Aorta (tissue), 5 donors: ENCODE data around the gene NPAS4. TPM values are rescaled to one million over a fixed set of nuclear protein-coding genes. Genes with fewer than 3 reads are reported as not detected.
"Not testable (repeated sequence)": the region's sequence is repeated elsewhere in the genome, so short reads cannot be mapped to it uniquely, and the experiment has no call there.

Experiments used
- ATAC-seq: fragments of 200-7000 bp; cut with Tn5 transposase; one replicate; pipeline ENCODE4 v1.9.1; 2022; ENCODE audit warnings: moderate library complexity; ENCODE audit not compliant: low FRiP score
- DNase-seq, 2 donors: peaks; one replicate each; pipeline ENCODE4 v3.0.0-alpha.2; 2020
- H3K27ac ChIP-seq, 2 donors: one replicate each; pipeline ENCODE4 v1.5.1; 2013; ENCODE audit warnings: low read length in 2 of 2, mild to moderate bottlenecking in 2 of 2, moderate library complexity in 2 of 2, control low read depth in 1 of 2, inconsistent platforms in 1 of 2, low read depth in 1 of 2
- H3K27me3 ChIP-seq, 2 donors: one replicate each; pipeline ENCODE4 v1.6.1; 2013; ENCODE audit warnings: control low read depth in 1 of 2, low read length in 1 of 2, mild to moderate bottlenecking in 1 of 2, moderate library complexity in 1 of 2; ENCODE audit not compliant: insufficient read depth in 2 of 2, control insufficient read depth in 1 of 2
- H3K36me3 ChIP-seq, 2 donors: one replicate each; pipeline ENCODE4 v1.6.1; 2013; ENCODE audit warnings: control low read depth in 1 of 2, low read length in 1 of 2, mild to moderate bottlenecking in 1 of 2; ENCODE audit not compliant: insufficient read depth in 2 of 2, control insufficient read depth in 1 of 2
- H3K4me1 ChIP-seq, 2 donors: one replicate each; pipeline ENCODE4 v1.6.1; 2013; ENCODE audit warnings: low read length in 2 of 2, control low read depth in 1 of 2, mild to moderate bottlenecking in 1 of 2, moderate library complexity in 1 of 2; ENCODE audit not compliant: insufficient read depth in 2 of 2, control insufficient read depth in 1 of 2
- H3K4me3 ChIP-seq, 2 donors: one replicate each; pipeline ENCODE4 v1.5.1; 2013; ENCODE audit warnings: low read length in 2 of 2, control low read depth in 1 of 2, mild to moderate bottlenecking in 1 of 2
- H3K9me3 ChIP-seq: one replicate; pipeline ENCODE4 v1.6.1; 2013; ENCODE audit warnings: mild to moderate bottlenecking, low read length; ENCODE audit not compliant: control insufficient read depth
- WGBS, 2 donors: extraction: QIAGEN DNeasy Blood & Tissue Kit; methylation state at CpG; one replicate each; pipeline ENCODE4 v1.1.7; 2013; 5-methylcytosine and 5-hydroxymethylcytosine counted together
- intact Hi-C, 2 donors: fragments of 100-400 bp; cut with DNase I; formaldehyde crosslinking; loops; one replicate each; pipeline versions ENCODE4 v1.14.2 to v1.15.0; 2022
- polyA plus RNA-seq, 2 donors: library from polyadenylated mRNA; stranded (reverse); fragments of 200-250 nt; gene quantifications; one replicate each; pipeline ENCODE4 v1.2.3, GENCODE V29; 2013
- total RNA-seq, 2 donors: library from RNA; stranded (reverse); fragmentation: NEBNext Ultra II Directional; extraction: Animal tissue kit (Norgen Biotek cat#: 25700); gene quantifications; one replicate each; pipeline ENCODE4 v1.2.1, GENCODE V29; 2021
- donor health status: healthy with polysubstance abuse.
- donor health status: Bipolar disorder and iron deficiency.
- donor health status: DM: no; HTN: no; CAD: no.
- donor health status: DM: no; HTN: no; CAD: no.
- donor health status: DM: yes; HTN: yes; CAD: no.

The NPAS4 gene
- total and polyA plus RNA-seq, 4 donors = 0.54 to 7.0 (median 2.5) TPM; not detected in 1

DNA sequence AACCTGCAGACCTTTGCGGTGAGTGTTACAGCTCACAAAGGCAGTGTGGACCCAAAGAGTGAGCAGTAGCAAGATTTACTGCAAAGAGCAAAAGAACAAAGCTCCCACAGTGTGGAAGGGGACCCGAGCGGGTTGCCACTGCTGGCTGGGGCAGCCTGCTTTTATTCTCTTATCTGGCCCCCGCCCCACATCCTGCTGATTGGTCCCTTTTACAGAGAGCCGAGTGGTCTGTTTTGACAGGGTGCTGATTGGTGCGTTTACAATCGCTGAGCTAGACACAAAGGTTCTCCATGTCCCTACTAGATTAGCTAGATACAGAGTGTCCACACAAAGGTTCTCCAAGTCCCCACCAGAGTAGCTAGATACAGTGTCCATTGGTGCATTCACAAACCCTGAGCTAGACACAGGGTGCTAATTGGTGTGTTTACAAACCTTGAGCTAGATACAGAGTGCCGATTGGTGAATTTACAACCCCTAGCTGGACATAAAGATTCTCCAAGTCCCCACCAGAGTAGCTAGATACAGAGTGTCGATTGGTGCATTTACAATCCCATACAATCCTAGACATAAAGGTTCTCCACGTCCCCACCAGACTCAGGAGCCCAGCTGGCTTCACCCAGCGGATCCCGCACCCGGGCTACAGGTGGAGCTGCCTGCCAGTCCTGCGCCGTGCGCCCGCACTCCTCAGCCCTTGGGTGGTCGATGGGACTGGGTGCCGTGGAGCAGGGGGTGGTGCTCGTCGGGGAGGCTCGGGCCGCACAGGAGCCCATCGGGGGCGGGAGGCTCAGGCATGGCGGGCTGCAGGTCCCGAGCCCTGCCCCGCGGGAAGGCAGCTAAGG, 19.5 kb downstream of the NPAS4 start:
- H3K9me3 ChIP-seq, H3K27ac ChIP-seq, H3K27me3 ChIP-seq, H3K36me3 ChIP-seq, ATAC-seq, H3K4me3 ChIP-seq, H3K4me1 ChIP-seq, DNase-seq: not testable (repeated sequence)
- intact Hi-C loops = loop anchor here (5.0 kb wide), 1 partner anchor 33 kb away; no protein-coding TSS in a partner anchor
- 79 to 88% methylated on average over 28 to 29 of the region's 29 CpGs for WGBS, 2 donors

DNA sequence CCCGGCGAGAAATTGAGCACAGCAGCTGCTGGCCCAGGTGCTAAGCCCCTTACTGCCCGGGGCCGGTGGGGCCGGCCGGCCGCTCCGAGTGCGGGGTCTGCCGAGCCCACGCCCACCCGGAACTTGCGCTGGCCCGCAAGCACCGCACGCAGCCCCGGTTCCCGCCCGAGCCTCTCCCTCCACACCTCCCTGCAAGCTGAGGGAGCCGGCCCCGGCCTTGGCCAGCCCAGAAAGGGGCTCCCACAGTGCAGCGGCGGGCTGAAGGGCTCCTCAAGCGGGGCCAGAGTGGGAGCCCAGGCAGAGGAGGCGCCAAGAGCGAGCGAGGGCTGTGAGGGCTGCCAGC, 20.1 kb downstream of the NPAS4 start:
- intact Hi-C loops = loop anchor here (5.0 kb wide), 1 partner anchor 34 kb away; no protein-coding TSS in a partner anchor
- not testable (repeated sequence) for H3K27ac ChIP-seq, H3K36me3 ChIP-seq, H3K4me3 ChIP-seq, DNase-seq, H3K4me1 ChIP-seq, H3K27me3 ChIP-seq, ATAC-seq, H3K9me3 ChIP-seq
- WGBS, 2 donors = 83 to 90% methylated on average over 10 to 27 of the region's 27 CpGs

DNA sequence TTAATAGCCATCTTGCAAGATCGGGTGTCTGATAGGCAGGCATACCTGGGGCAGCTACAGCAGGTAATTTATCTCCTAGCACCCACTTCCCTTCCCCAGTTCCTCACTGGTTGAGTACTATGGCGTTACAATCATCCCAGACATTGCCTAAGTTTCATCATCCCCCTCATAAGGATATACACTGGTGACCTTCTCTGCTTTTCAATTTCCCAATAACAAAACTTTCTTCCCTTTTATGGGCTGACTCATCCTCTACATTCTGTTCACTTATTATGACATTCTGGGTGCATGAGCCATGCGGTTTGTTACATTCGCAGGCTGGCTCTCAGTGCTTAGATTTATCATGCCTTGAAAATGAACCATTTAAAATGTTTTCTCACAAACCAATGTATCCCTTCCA, 22.8 kb downstream of the NPAS4 start:
- DNase-seq (no peak), ATAC-seq (no peak)
- Histone ChIP-seq H3K9me3 (no peaks in the 10 kb centered on the region), H3K27me3 (no peaks in the 10 kb centered on the region), H3K4me3 (no peak overlapping the region), H3K27ac (no peak overlapping the region), H3K4me1 (no peaks in the 10 kb centered on the region), H3K36me3 (no peaks in the 10 kb centered on the region)
- intact Hi-C loops = loop anchor here (5.0 kb wide), 1 partner anchor 36 kb away; no protein-coding TSS in a partner anchor
- WGBS, 2 donors = 82 to 84% methylated on average over 4 of the region's 4 CpGs

DNA sequence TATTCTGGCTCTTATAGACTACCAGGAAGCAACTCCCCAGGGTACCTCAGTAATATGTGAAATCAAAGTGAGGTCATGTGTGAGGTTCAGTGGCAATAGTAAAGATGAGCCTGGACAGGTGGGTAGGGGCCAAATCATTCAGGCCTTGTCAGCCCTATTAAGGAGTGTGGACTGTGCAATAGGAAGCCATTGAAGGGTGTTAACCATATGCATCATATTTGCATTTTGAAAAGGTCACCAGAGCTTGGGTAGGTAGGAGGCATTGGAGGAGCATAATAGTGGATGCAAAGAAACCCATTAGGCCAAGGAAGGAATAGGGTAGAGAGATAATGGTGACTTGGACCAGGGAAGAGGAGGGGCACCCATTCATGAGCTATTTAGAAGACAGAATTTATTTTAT, 26.2 kb downstream of the NPAS4 start:
- Histone ChIP-seq H3K9me3 (no peaks in the 10 kb centered on the region), H3K27ac (no peak overlapping the region), H3K4me3 (no peak overlapping the region), H3K27me3 (no peaks in the 10 kb centered on the region), H3K4me1 (no peaks in the 10 kb centered on the region), H3K36me3 (no peaks in the 10 kb centered on the region)
- intact Hi-C loops = no loop called here
- DNase-seq (no peak), ATAC-seq (no peak)

DNA sequence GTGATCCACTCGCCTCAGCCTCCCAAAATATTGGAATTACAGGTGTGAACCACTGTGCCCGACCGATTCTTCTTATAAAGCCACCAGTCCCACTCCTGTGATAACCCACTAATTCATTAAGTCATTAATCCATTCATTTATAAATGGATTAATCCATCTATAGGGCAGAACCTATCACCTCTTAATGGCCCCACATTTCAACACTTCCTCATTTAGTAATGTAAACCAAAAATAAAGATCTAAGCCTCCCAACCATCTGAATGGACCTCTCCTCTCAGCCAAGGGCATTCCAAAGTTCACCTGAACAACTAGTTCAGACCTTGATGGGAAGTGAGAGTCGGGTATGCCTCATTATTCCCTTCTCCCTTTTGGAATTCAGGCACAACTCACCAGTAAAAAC, 27.7 kb downstream of the NPAS4 start:
- Histone ChIP-seq H3K4me1 (no peaks in the 10 kb centered on the region), H3K27me3 (no peaks in the 10 kb centered on the region), H3K4me3 (no peak overlapping the region), H3K36me3 (no peaks in the 10 kb centered on the region), H3K9me3 (no peaks in the 10 kb centered on the region), H3K27ac (no peak overlapping the region)
- no peak for DNase-seq
- intact Hi-C loops = no loop called here
- ATAC-seq = no peak
- 72 to 79% methylated on average over 4 of the region's 4 CpGs for WGBS, 2 donors

DNA sequence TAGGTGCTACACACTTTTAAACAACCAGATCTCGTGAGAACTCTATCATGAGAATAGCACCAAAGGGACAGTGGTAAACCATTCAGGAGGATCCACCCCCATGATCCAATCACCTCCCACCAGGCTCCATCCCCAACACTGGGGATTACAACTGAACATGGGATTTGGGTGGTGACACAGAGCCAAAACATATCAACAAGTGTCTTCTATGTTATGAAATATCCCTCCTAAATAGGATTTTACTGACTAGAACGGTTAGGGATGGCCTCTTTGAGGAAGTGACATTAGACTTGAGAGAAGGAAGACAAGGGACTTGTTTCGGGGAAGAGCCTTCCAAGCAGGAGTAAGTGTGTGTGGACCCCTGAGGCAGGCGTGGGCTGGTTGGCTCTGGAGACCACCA, 29.7 kb downstream of the NPAS4 start:
- WGBS, 2 donors = 67 to 72% methylated on average over 4 of the region's 4 CpGs
- intact Hi-C loops = no loop called here
- DNase-seq (no peak), ATAC-seq (no peak)
- Histone ChIP-seq H3K9me3 (no peaks in the 10 kb centered on the region), H3K27ac (no peak overlapping the region), H3K4me3 (no peak overlapping the region), H3K27me3 (no peaks in the 10 kb centered on the region), H3K36me3 (no peaks in the 10 kb centered on the region), H3K4me1 (no peaks in the 10 kb centered on the region)

DNA sequence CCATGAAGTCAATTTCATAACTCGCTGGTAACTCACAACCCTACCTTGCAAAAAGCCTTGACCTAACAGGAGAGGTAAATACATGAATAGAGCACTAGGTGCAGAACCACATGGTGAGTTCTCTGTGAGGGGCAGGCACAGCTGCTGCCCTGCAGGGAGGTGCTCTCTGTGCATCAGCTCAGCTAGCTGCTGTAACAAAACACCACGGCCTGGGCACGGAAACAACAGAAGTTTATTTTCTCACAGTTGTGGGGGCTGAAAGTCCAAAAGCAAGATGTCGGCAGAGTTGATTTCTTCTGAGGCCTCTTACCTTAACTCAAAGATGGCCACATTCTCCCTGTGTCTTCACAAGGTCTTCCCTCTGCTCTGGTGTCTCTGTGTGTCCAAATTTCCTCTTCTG, 30.8 kb downstream of the NPAS4 start:
- no peak for ATAC-seq
- 75 to 79% methylated on average over 4 of the region's 4 CpGs for WGBS, 2 donors

DNA sequence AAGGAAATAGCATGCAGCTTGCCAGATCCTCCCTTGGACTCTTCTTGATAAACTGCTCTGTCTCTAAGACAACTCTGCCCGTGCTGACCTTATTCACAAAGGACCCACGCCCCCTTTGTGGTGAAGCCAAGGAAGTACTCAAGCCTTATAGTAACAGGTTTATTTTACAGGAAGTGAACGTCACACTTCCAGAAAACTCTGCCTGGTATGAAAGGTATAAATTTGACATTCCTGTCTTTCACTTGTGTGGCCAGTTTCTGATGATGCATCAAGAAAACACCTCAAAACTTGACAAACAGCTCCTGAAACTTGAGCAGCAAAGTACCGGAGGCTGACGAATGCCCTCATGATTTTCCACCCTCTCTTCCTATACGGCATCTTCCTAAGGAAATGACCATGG, 33.4 kb downstream of the NPAS4 start:
- DNase-seq (no peak), ATAC-seq (no peak)
- Histone ChIP-seq H3K9me3 (no peaks in the 10 kb centered on the region), H3K36me3 (no peaks in the 10 kb centered on the region), H3K27me3 (no peaks in the 10 kb centered on the region), H3K4me3 (no peak overlapping the region), H3K4me1 (no peaks in the 10 kb centered on the region), H3K27ac (no peak overlapping the region)
- WGBS, 2 donors = 40 to 48% methylated on average over 6 of the region's 6 CpGs
- intact Hi-C loops = no loop called here

More for the DNA sequence above, 30.8 kb downstream of the NPAS4 start:
- Histone ChIP-seq H3K27ac (no peak overlapping the region), H3K4me1 (no peaks in the 10 kb centered on the region), H3K27me3 (no peaks in the 10 kb centered on the region), H3K9me3 (no peaks in the 10 kb centered on the region), H3K36me3 (no peaks in the 10 kb centered on the region), H3K4me3 (no peak overlapping the region)
- no peak for DNase-seq
- intact Hi-C loops = no loop called here

DNA sequence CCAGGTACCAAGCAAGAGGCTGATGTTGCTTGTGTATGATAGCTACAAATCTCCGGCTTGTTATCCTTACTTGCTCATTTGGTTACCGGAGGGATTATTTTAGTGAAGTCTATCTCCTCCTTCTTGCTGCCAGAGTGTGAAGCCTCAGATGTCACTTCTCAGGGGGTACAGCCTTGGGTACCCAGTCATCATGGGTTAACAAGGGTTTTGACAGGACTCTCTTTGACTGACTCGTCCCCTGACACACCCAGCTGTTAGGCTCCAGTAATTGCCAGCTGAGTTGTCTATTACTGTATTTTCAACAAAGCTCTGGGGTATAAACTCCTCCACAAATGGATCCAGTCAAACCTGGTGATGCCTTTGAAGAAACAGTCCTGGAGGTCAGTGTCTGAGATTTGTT, 34.0 kb downstream of the NPAS4 start:
- WGBS, 2 donors = 33 to 61% methylated on average over 3 of the region's 3 CpGs
- no peak overlapping the region for H3K4me3 ChIP-seq
- H3K4me1 ChIP-seq = no peaks in the 10 kb centered on the region
- no peaks in the 10 kb centered on the region for H3K36me3 ChIP-seq
- DNase-seq (no peak), ATAC-seq (no peak)
- no peaks in the 10 kb centered on the region for H3K9me3 ChIP-seq
- intact Hi-C loops = no loop called here
- H3K27ac ChIP-seq = no peak overlapping the region
- no peaks in the 10 kb centered on the region for H3K27me3 ChIP-seq
